ENCODE data around the gene MAB21L4. TPM values are rescaled to one million over a fixed set of nuclear protein-coding genes. Genes with fewer than 3 reads are reported as not detected.
A peak's percentile ranks its signal among the peaks of the same experiment; 100 is the strongest.

Gene MAB21L4
- total and polyA plus RNA-seq, 2 of the 8 experiments (the other 6 are each of a cell fraction or from before 2014, with no cell fraction given): 0.11 TPM; not detected in 1

DNA sequence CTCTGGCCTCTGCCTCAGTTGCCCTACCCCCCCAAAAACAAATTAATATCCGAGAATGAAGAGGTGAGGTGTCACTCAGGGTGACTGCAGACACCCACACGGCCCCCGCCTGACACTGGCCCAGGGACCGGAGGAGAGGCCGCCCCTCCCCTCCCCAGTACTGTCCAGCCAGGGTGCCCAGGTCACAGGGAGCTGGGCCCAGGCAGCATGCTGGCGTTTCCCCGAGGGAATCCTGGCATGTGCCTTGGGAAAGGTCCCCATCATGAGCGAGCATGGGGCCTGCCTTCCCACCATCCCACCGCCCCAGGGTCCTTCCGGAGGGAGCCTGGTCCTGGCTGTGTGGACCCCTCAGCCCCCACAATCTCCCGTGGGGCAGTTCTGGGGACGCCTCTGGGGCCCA is 3.0 kb downstream of the MAB21L4 start:
- Histone ChIP-seq H4K20me1 (replicated peaks in 1 of 2; ENCODE audit: control insufficient read depth in 1 of 2, insufficient read depth in 2 of 2, low read length in 2 of 2) (no peaks in the 10 kb centered on the region), H3K4me1 (replicated peaks in 1 of 4; ENCODE audit: control insufficient read depth in 3 of 4, insufficient read depth in 4 of 4, low read length in 3 of 4) (0 out of 7 replicates have a peak, but pooled peaks cover 0 to 2% (median 0%) of the 10 kb centered on the region in 4 experiments), H2AFZ (ENCODE audit: low read length) (no peak overlapping the region), H4K91ac (replicated peaks; ENCODE audit: insufficient read length, low read length) (peak overlapping the region; percentile 54), H3K9me3 (ENCODE audit: insufficient read depth in 2 of 2, low read depth in 1 of 2, low read length in 1 of 2) (no peaks in the 10 kb centered on the region), H3K79me2 (ENCODE audit: control insufficient read depth in 1 of 2, insufficient read depth in 2 of 2, low read length in 2 of 2) (no peaks in the 10 kb centered on the region), H2BK5ac (ENCODE audit: low read depth, low read length) (no peak overlapping the region), H3K79me1 (ENCODE audit: low read depth, low read length) (no peaks in the 10 kb centered on the region), H2BK12ac (ENCODE audit: low read depth, low read length) (no peak overlapping the region), H2BK20ac (ENCODE audit: low read length) (no peak overlapping the region), H2BK15ac (ENCODE audit: low read length) (no peak overlapping the region), H4K5ac (ENCODE audit: insufficient read length, low read depth, low read length) (no peak overlapping the region), H2BK120ac (replicated peaks; ENCODE audit: low read depth, low read length) (no peak overlapping the region), H3K9ac (replicated peaks in 1 of 4; ENCODE audit: extremely low read depth in 1 of 4, low read depth in 3 of 4, low read length in 3 of 4) (no peak overlapping the region), H2AK5ac (ENCODE audit: low read depth, low read length) (no peak overlapping the region), H3K4ac (replicated peaks; ENCODE audit: insufficient read length, low read depth, low read length) (no peak overlapping the region), H3K56ac (replicated peaks; ENCODE audit: insufficient read length, low read depth, low read length) (no peak overlapping the region), H4K8ac (ENCODE audit: extremely low read depth, insufficient read depth, low read length) (no peak overlapping the region; the same call in 1 of the 2 replicates), H3K18ac (ENCODE audit: extremely low read depth, low read length) (no peak overlapping the region), H3K4me3 (ENCODE audit: extremely low read depth in 1 of 4, insufficient read depth in 2 of 4, low read depth in 3 of 4, low read length in 4 of 4) (no peak overlapping the region), H3K4me2 (ENCODE audit: insufficient read depth in 1 of 2, low read depth in 2 of 2, low read length in 2 of 2) (no peak overlapping the region), H3K23me2 (ENCODE audit: low read depth, low read length) (no peaks in the 10 kb centered on the region), H3K27ac (ENCODE audit: low read depth, low read length) (no peak overlapping the region), H3K23ac (ENCODE audit: insufficient read length) (no peak overlapping the region), H3K36me3 (ENCODE audit: control insufficient read depth in 2 of 4, insufficient read depth in 4 of 4, low read length in 3 of 4) (no peaks in the 10 kb centered on the region), H3K14ac (ENCODE audit: insufficient read length) (no peak overlapping the region), H3K27me3 (replicated peaks in 1 of 4; ENCODE audit: control insufficient read depth in 3 of 4, extremely low read depth in 1 of 4, insufficient read depth in 3 of 4, low read length in 3 of 4) (no peaks in the 10 kb centered on the region)
- no peak for DNase-seq (ENCODE audit: low read depth in 1 of 2, low spot score in 2 of 2)
- TF ChIP-seq KDM5A (IDR thresholded peaks at IDR 0.05; ENCODE audit: low read length) (no peak), TEAD4 (IDR thresholded peaks at IDR 0.05; ENCODE audit: low read depth, low read length) (no peak), SRF (IDR thresholded peaks at IDR 0.05; ENCODE audit: low read depth, low read length) (no peak)
- ChIA-PET POLR2A (ENCODE audit: partially characterized antibody) (no interaction called here), CTCF (ENCODE audit: partially characterized antibody) (interaction anchor here (2.1 kb wide), 1 partner anchor 36 kb away, joined by 6 read pairs; no protein-coding TSS in a partner anchor)
- WGBS, 2 experiments (ENCODE audit: extremely low coverage in 1 of 2, insufficient coverage in 1 of 2, insufficient read length in 1 of 2, insufficient replicate concordance in 2 of 2, low coverage in 1 of 2, low lambda C conversion rate in 2 of 2, missing lambda C conversion rate in 1 of 2): 76% methylated on average over 8 of the region's 12 CpGs; no CpG with 5 or more reads in 1 of the 2 experiments
- FAIRE-seq: no peak

All from H1 (cell line).